Calu3 (cell line): Measurements from ENCODE around the gene VPS26C. TPM values are rescaled to one million over a fixed set of nuclear protein-coding genes. Genes with fewer than 3 reads are reported as not detected.
"Not testable (repeated sequence)": the region's sequence is repeated elsewhere in the genome, so short reads cannot be mapped to it uniquely, and the experiment has no call there.

Experiments used
- BruUV-seq: library from RNA; stranded (reverse); fragments of 400-500 nt; replicated peaks from 2 replicates; lab custom pipeline; 2021; lab: Mats Ljungman, UMichigan
- CTCF ChIA-PET: fragments of 300-600 bp; sonication (Branson Sonifier 250); formaldehyde crosslinking; loops from one replicate; lab custom pipeline; 2022; ENCODE audit warnings: antibody characterized with exemption; lab: Charles Lee
- DNase-seq: peaks from one replicate; pipeline ENCODE4 v3.0.0; 2022
- H3K27ac Mint-ChIP-seq: one replicate; pipeline ENCODE4 v1.8.0; 2022; ENCODE audit warnings: mixed read lengths; ENCODE audit not compliant: unreplicated experiment
- H3K27me3 Mint-ChIP-seq: one replicate; pipeline ENCODE4 v1.8.0; 2022; ENCODE audit warnings: mixed read lengths; ENCODE audit not compliant: unreplicated experiment
- H3K36me3 Mint-ChIP-seq: one replicate; pipeline ENCODE4 v1.8.0; 2022; ENCODE audit warnings: mild to moderate bottlenecking, moderate library complexity, mixed read lengths; ENCODE audit not compliant: insufficient read depth, unreplicated experiment
- H3K4me1 Mint-ChIP-seq: one replicate; pipeline ENCODE4 v1.8.0; 2022; ENCODE audit warnings: mild to moderate bottlenecking, low read depth, mixed read lengths; ENCODE audit not compliant: unreplicated experiment
- H3K4me3 Mint-ChIP-seq: one replicate; pipeline ENCODE4 v1.8.0; 2022; ENCODE audit warnings: mild to moderate bottlenecking, low read depth, moderate library complexity, mixed read lengths; ENCODE audit not compliant: unreplicated experiment
- H3K9me3 Mint-ChIP-seq: one replicate; pipeline ENCODE4 v1.8.0; 2022; ENCODE audit warnings: low read depth, mixed read lengths; ENCODE audit not compliant: unreplicated experiment
- intact Hi-C: fragments of 100-400 bp; cut with micrococcal nuclease; formaldehyde crosslinking; loops from one replicate; pipeline ENCODE4 v1.10.0; 2022; ENCODE audit not compliant: unreplicated experiment
- total RNA-seq: library from RNA; stranded (reverse); gene quantifications from 2 replicates; pipeline ENCODE4 v1.2.3, GENCODE V29; 2022
- TF ChIP-seq, protein P1 (sequence below): fragments of 200-600 bp; IDR thresholded peaks from one replicate; pipeline ENCODE4 v1.8.0; 2022; ENCODE audit warnings: antibody characterized with exemption; ENCODE audit not compliant: unreplicated experiment

VPS26C gene
- total RNA-seq, 1 experiment from 2014 or later, result 32.3 TPM

DNA sequence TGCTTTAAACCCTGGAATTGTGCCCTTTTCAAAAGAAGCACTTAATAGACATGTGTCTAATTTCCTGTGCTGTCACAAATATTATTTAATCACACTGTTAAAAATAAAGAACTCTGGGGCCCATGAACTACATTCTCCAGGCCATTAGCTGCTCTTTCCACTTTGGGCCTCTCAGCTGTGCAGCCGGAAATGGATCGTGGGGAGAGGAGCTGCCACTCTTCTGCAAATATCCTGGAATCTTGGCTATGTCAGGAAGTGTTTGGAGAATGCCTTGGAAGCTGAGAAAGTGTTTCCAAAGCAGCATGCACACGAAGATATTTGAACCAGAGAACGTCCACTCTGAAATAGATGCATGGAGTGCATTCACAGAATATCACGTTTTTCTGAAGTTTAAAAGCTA lies 27.5 kb upstream of the VPS26C start:
- H3K4me1 Mint-ChIP-seq, result no peaks in the 10 kb centered on the region
- TF ChIP-seq, protein P1, sequence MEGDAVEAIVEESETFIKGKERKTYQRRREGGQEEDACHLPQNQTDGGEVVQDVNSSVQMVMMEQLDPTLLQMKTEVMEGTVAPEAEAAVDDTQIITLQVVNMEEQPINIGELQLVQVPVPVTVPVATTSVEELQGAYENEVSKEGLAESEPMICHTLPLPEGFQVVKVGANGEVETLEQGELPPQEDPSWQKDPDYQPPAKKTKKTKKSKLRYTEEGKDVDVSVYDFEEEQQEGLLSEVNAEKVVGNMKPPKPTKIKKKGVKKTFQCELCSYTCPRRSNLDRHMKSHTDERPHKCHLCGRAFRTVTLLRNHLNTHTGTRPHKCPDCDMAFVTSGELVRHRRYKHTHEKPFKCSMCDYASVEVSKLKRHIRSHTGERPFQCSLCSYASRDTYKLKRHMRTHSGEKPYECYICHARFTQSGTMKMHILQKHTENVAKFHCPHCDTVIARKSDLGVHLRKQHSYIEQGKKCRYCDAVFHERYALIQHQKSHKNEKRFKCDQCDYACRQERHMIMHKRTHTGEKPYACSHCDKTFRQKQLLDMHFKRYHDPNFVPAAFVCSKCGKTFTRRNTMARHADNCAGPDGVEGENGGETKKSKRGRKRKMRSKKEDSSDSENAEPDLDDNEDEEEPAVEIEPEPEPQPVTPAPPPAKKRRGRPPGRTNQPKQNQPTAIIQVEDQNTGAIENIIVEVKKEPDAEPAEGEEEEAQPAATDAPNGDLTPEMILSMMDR, result no peak
- DNase-seq, result no peak
- no peaks in the 10 kb centered on the region for H3K27me3 Mint-ChIP-seq
- H3K4me3 Mint-ChIP-seq, result no peak overlapping the region
- no peak overlapping the region for H3K27ac Mint-ChIP-seq
- intact Hi-C loops, result no loop called here
- CTCF ChIA-PET, result no interaction called here
- no TSS peak for BruUV-seq
- no peaks in the 10 kb centered on the region for H3K9me3 Mint-ChIP-seq
- H3K36me3 Mint-ChIP-seq, result no peaks in the 10 kb centered on the region

DNA sequence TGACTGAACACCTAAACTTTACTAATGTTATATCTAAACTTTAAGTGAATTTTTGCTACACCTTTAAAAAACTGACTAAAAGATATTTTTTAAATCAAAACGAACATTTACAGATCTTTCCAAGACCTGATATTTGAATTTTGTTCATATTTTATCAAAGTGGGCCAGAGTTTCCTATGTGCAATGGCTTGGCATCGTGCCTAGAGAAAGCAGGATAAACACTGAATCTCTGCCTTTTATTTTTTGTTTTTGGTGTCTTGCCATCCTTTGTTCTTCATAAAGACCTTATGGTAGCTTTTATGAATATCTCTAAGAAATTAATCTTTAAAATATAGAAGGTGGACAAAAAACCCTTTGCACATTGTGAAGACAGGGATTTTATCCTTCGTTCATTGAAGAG lies 25.8 kb upstream of the VPS26C start:
- Mint-ChIP-seq H3K27ac (no peak overlapping the region), H3K9me3 (no peaks in the 10 kb centered on the region), H3K4me1 (no peaks in the 10 kb centered on the region), H3K36me3 (no peaks in the 10 kb centered on the region), H3K27me3 (no peaks in the 10 kb centered on the region), H3K4me3 (no peak overlapping the region)
- TF ChIP-seq, protein P1, result no peak
- BruUV-seq, result no TSS peak
- DNase-seq, result no peak
- CTCF ChIA-PET, result no interaction called here
- intact Hi-C loops, result no loop called here

DNA sequence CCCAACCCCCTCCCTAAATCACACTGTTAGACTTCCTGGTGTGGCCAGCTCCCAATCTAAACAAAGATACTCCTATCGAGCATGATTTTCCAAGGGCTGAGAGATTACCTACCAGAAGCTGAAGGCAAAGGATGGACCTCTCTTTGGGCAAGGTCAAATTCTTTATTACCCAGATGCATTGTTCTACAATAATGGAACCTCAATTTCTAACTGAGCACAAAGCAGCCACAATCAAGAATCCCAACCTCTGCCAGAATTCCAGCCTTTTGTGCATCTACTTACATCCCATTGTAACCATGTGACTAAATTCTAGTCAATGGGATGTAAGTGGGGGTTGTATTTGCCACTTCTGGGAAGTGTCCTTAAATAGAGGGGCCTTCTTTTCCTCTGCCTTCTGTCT lies 24.9 kb upstream of the VPS26C start:
- H3K4me3 Mint-ChIP-seq, result no peak overlapping the region
- CTCF ChIA-PET, result no interaction called here
- no peaks in the 10 kb centered on the region for H3K27me3 Mint-ChIP-seq
- no peak for DNase-seq
- TF ChIP-seq, protein P1, result no peak
- H3K9me3 Mint-ChIP-seq, result no peaks in the 10 kb centered on the region
- no peaks in the 10 kb centered on the region for H3K36me3 Mint-ChIP-seq
- no peaks in the 10 kb centered on the region for H3K4me1 Mint-ChIP-seq
- no peak overlapping the region for H3K27ac Mint-ChIP-seq
- no TSS peak for BruUV-seq
- intact Hi-C loops, result no loop called here

DNA sequence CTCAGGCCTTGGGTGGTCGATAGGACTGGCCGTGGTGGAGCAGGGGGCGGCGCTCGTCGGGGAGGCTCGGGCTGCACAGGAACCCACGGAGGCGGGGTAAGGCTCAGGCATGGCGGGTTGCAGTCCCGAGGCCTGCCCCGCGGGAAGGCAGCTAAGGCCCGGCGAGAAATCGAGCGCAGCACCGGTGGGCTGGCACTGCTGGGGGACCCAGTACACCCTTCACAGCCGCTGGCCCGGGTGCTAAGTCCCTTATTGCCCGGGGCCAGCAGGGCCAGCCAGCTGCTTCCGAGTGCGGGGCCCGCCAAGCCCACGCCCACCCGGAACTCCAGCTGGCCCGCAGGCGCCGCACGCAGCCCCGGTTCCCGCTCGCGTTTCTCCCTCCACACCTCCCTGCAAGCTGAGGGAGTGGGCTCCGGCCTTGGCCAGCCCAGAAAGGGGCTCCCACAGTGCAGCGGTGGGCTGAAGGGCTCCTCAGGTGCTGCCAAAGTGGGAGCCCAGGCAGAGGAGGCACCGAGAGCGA lies 16.1 kb upstream of the VPS26C start:
- CTCF ChIA-PET, H3K4me1 Mint-ChIP-seq, DNase-seq: not testable (repeated sequence)

DNA sequence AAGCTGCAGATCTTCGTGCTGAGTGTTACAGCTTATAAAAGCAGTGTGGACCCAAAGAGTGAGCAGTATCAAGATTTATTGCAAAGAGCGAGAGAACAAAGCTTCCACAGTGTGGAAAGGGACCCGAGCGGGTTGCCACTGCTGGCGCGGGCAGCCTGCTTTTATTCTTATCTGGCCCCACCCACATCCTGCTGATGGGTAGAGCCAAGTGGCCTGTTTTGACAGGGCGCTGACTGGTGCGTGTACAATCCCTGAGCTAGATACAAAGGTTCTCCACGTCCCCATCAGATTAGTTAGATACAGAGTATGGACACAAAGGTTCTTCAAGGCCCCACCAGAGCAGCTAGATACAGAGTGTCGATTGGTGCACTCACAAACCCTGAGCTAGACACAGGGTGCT lies 15.5 kb upstream of the VPS26C start:
- CTCF ChIA-PET, H3K9me3 Mint-ChIP-seq, intact Hi-C loops, H3K36me3 Mint-ChIP-seq, H3K27me3 Mint-ChIP-seq, BruUV-seq, DNase-seq, H3K27ac Mint-ChIP-seq, H3K4me3 Mint-ChIP-seq, H3K4me1 Mint-ChIP-seq: not testable (repeated sequence)

More for the DNA sequence above, 16.1 kb upstream of the VPS26C start:
- intact Hi-C loops, H3K27me3 Mint-ChIP-seq, H3K4me3 Mint-ChIP-seq, H3K36me3 Mint-ChIP-seq, H3K27ac Mint-ChIP-seq, H3K9me3 Mint-ChIP-seq, BruUV-seq: not testable (repeated sequence)
